GM13976 (cell line): ENCODE results near the gene PAK5.

Experiments
- DNase-seq: peaks from one replicate; pipeline ENCODE4 v3.0.0; 2012; ENCODE audit warnings: low spot score
- in situ Hi-C: fragments of 300-500 bp; cut with MboI; formaldehyde crosslinking; loops from one replicate; pipeline ENCODE4 v1.12.0; 2022; ENCODE audit warnings: low sequenced_read_pairs, mixed read lengths, inconsistent platforms; ENCODE audit not compliant: unreplicated experiment
- TF ChIP-seq, protein P1 (sequence below): IDR thresholded peaks from 2 replicates; pipeline ENCODE4 v1.5.1; 2012; ENCODE audit warnings: borderline replicate concordance, mild to moderate bottlenecking; ENCODE audit not compliant: insufficient read depth; ENCODE audit errors: extremely low read depth, missing control alignments, control extremely low read depth

Gene PAK5

DNA sequence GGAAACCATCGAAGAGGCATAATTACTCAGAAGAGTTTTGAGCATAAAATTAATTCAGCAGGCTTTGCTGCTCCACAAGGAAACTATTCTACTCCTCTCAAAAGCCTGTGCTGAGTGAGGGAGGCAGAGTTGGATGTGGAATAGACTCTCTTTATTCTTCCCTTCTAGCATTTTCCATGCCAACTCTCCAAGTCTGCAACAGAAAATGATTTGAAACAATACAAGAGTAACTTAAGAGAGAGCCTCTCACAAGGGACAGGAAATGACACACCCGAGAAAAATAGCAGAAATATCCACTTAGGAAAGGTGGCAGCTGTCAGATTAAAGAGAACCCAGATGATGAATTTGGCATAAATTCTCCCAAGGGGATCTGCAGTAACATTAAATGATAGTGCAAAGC, 350.8 kb downstream of the PAK5 start:
- DNase-seq = no peak
- in situ Hi-C loops = no loop called here
- TF ChIP-seq, protein P1, sequence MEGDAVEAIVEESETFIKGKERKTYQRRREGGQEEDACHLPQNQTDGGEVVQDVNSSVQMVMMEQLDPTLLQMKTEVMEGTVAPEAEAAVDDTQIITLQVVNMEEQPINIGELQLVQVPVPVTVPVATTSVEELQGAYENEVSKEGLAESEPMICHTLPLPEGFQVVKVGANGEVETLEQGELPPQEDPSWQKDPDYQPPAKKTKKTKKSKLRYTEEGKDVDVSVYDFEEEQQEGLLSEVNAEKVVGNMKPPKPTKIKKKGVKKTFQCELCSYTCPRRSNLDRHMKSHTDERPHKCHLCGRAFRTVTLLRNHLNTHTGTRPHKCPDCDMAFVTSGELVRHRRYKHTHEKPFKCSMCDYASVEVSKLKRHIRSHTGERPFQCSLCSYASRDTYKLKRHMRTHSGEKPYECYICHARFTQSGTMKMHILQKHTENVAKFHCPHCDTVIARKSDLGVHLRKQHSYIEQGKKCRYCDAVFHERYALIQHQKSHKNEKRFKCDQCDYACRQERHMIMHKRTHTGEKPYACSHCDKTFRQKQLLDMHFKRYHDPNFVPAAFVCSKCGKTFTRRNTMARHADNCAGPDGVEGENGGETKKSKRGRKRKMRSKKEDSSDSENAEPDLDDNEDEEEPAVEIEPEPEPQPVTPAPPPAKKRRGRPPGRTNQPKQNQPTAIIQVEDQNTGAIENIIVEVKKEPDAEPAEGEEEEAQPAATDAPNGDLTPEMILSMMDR = no peak
